Measurements from ENCODE around the gene CCR7.

DNA sequence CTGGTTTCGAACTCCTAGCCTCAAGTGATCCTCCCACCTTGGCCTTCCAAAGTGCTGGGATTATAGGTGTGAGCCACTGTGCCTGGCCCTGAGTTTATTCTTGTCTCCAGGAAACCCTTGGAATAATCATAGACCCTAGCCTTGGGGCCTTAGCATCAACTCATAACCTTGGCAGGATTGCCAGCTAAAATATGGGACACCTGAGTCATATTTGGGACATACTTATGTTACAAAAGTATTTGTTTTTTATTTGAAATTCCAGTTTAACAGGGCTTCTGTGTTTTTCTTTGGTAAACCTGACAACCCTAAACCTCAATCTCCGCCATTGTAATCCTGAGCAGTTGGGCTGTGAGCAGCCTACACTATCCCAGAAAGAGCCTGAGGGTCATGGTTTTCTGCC lies 35.3 kb downstream of the CCR7 start:
- TF ChIP-seq CTCF (IDR thresholded peaks at IDR 0.05) (no peak), CHD2 (IDR thresholded peaks at IDR 0.05; ENCODE audit: low read length, partially characterized antibody) (no peak), PHF8 (IDR thresholded peaks at IDR 0.05; ENCODE audit: borderline replicate concordance, low read depth) (no peak), ZNF302 (CRISPR knock-in tag; IDR thresholded peaks at IDR 0.05) (no peak), POLR2A (IDR thresholded peaks at IDR 0.05; ENCODE audit: low read length) (no peak), RNF2 (IDR thresholded peaks at IDR 0.05; ENCODE audit: borderline replicate concordance, low read depth) (no peak), CBX2 (IDR thresholded peaks at IDR 0.05; ENCODE audit: borderline replicate concordance, low read depth) (no peak), BCL3 (IDR thresholded peaks at IDR 0.05) (no peak), GATA3 (IDR thresholded peaks at IDR 0.05; ENCODE audit: borderline replicate concordance) (no peak), EP300 (IDR thresholded peaks at IDR 0.05) (no peak), NR3C1 (IDR thresholded peaks at IDR 0.05) (no peak), EHMT2 (IDR thresholded peaks at IDR 0.05; ENCODE audit: low read depth) (no peak)
